Osteoblast (primary cell): ENCODE data around the gene RUNX2. TPM values are rescaled to one million over a fixed set of nuclear protein-coding genes. Genes with fewer than 3 reads are reported as not detected.

Source experiments
- DNase-seq: peaks from one replicate; pipeline ENCODE4 v3.0.0; 2011; ENCODE audit warnings: low spot score, mixed read lengths; ENCODE audit not compliant: insufficient read length; ENCODE audit errors: missing footprints
- H2AFZ ChIP-seq: 2 replicates; pipeline ENCODE4 v1.6.0; 2011; ENCODE audit warnings: mild to moderate bottlenecking, low read length
- H3K27ac ChIP-seq: 2 replicates; pipeline ENCODE4 v1.5.1; 2011; ENCODE audit warnings: mild to moderate bottlenecking, low read depth, low read length, moderate library complexity
- H3K27me3 ChIP-seq: 2 replicates; pipeline ENCODE4 v1.6.0; 2012; ENCODE audit warnings: mild to moderate bottlenecking, control low read depth, inconsistent platforms, low read length, moderate library complexity; ENCODE audit not compliant: insufficient read depth
- H3K36me3 ChIP-seq: 2 replicates; pipeline ENCODE4 v1.5.1; 2011; ENCODE audit warnings: mild to moderate bottlenecking, low read length, control low read depth, moderate library complexity; ENCODE audit not compliant: insufficient read depth
- H3K4me1 ChIP-seq: 2 replicates; pipeline ENCODE4 v1.5.1; 2011; ENCODE audit warnings: mild to moderate bottlenecking, low read length, control low read depth, moderate library complexity; ENCODE audit not compliant: insufficient read depth
- H3K4me2 ChIP-seq: 2 replicates; pipeline ENCODE4 v1.6.0; 2011; ENCODE audit warnings: mild to moderate bottlenecking, low read length; ENCODE audit not compliant: insufficient read depth
- H3K4me3 ChIP-seq: fragments of 200-600 bp; sonication (generic); 3 replicates; pipeline ENCODE4 v1.5.1; 2012; ENCODE audit warnings: mild to moderate bottlenecking, low read length, inconsistent platforms; ENCODE audit not compliant: insufficient read depth
- H3K79me2 ChIP-seq: 2 replicates; pipeline ENCODE4 v1.6.0; 2012; ENCODE audit warnings: mild to moderate bottlenecking, low read length, control low read depth, inconsistent platforms; ENCODE audit not compliant: insufficient read depth
- H3K9me3 ChIP-seq: 2 replicates; pipeline ENCODE4 v1.5.1; 2011; ENCODE audit warnings: low read depth, low read length, control low read depth
- H4K20me1 ChIP-seq: 2 replicates; pipeline ENCODE4 v1.6.0; 2012; ENCODE audit warnings: mild to moderate bottlenecking, low read length, control low read depth; ENCODE audit not compliant: insufficient read depth
- total RNA-seq: library from RNA; depleted of rRNA; stranded (reverse); fragments of >200 nt; gene quantifications from 2 replicates; pipeline ENCODE4 v1.2.3, GENCODE V29; 2012
- TF ChIP-seq, protein P1 (sequence below): IDR thresholded peaks from 2 replicates; pipeline ENCODE4 v1.5.1; 2011; ENCODE audit warnings: mild to moderate bottlenecking, low read depth, low read length, moderate library complexity; ENCODE audit errors: extremely low read depth

RUNX2 gene
- total RNA-seq, 1 donor = 30.0 TPM

DNA sequence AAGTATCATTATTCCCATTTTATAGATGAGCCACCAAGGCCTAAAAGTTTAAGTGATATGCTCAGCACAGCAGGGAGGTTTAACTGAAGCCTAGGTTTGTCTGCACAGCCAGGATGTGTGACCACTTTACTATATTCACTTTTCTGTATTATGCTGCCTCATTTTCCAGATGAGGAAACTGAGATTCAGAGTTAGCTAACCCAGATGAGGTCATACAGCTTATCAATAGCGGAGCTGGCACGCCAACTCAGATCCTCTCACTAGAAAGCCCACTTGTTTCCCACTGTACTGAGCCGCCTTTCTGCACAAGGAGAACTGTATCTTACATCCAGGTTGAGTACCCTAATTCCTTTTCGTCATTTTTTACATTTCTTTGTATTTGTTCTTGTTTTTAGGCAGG lies 181.3 kb downstream of the RUNX2 start:
- H3K4me1 ChIP-seq = peaks cover 16% of the 10 kb centered on the region
- no peaks in the 10 kb centered on the region for H3K9me3 ChIP-seq
- no peak overlapping the region for H3K27ac ChIP-seq
- H3K36me3 ChIP-seq = peaks cover 30% of the 10 kb centered on the region
- no peak overlapping the region for H3K4me2 ChIP-seq
- no peaks in the 10 kb centered on the region for H3K27me3 ChIP-seq
- TF ChIP-seq, protein P1, sequence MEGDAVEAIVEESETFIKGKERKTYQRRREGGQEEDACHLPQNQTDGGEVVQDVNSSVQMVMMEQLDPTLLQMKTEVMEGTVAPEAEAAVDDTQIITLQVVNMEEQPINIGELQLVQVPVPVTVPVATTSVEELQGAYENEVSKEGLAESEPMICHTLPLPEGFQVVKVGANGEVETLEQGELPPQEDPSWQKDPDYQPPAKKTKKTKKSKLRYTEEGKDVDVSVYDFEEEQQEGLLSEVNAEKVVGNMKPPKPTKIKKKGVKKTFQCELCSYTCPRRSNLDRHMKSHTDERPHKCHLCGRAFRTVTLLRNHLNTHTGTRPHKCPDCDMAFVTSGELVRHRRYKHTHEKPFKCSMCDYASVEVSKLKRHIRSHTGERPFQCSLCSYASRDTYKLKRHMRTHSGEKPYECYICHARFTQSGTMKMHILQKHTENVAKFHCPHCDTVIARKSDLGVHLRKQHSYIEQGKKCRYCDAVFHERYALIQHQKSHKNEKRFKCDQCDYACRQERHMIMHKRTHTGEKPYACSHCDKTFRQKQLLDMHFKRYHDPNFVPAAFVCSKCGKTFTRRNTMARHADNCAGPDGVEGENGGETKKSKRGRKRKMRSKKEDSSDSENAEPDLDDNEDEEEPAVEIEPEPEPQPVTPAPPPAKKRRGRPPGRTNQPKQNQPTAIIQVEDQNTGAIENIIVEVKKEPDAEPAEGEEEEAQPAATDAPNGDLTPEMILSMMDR = no peak
- no peak for DNase-seq
- no peak overlapping the region for H2AFZ ChIP-seq
- H3K4me3 ChIP-seq = no peak overlapping the region
- peaks cover 10% of the 10 kb centered on the region for H3K79me2 ChIP-seq
- H4K20me1 ChIP-seq = no peaks in the 10 kb centered on the region

DNA sequence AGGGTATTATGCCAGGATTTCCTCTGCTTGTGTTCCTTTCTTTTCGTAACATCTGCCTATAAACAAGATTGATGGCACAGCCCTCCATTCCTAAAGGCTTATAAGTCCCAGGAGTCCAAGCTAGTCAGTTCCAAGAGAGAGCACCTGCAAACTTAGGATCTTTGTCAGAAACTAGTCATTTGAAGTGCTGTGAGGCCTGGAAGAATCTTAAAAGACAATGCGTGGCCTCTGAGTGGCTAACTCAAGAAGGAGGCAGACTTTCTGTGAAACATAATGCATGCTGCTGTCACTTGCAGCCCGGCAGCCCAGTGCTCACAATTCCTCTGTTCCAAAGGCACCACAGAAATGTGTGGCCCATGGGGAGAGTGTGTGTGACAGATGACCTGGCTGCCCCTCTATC lies 184.6 kb downstream of the RUNX2 start:
- H3K27ac ChIP-seq = no peak overlapping the region
- H4K20me1 ChIP-seq = no peaks in the 10 kb centered on the region
- no peak overlapping the region for H2AFZ ChIP-seq
- peaks cover 36% of the 10 kb centered on the region for H3K36me3 ChIP-seq
- peaks cover 3% of the 10 kb centered on the region for H3K79me2 ChIP-seq
- no peak overlapping the region for H3K4me2 ChIP-seq
- H3K4me3 ChIP-seq = no peak overlapping the region
- TF ChIP-seq, protein P1 = no peak
- H3K4me1 ChIP-seq = no peaks in the 10 kb centered on the region
- H3K27me3 ChIP-seq = no peaks in the 10 kb centered on the region
- no peak for DNase-seq
- H3K9me3 ChIP-seq = no peaks in the 10 kb centered on the region

DNA sequence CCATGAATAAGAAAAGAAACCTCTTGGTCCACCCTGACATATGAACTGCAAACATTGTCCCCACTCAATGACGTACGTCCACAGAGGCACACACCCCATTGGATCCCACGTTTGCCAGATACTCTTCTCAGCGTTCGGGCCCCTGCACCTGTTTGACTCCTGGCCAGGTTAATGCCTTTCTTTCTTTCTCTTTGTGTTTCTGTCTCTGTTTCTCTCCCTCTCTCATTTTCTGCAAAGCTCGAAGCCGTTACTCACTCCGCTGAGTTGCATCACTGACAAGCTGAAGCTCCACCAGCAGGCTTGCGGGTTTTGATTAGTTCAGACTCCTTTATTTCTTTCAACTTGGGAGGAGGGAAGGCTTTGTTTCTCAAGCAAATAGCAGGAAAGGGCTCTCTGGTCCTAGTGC lies 185.1 kb downstream of the RUNX2 start:
- H3K79me2 ChIP-seq = peaks cover 3% of the 10 kb centered on the region
- no peak for DNase-seq
- H3K27me3 ChIP-seq = no peaks in the 10 kb centered on the region
- no peaks in the 10 kb centered on the region for H3K9me3 ChIP-seq
- no peak overlapping the region for H3K27ac ChIP-seq
- H3K36me3 ChIP-seq = peaks cover 36% of the 10 kb centered on the region
- no peak overlapping the region for H3K4me3 ChIP-seq
- H2AFZ ChIP-seq = no peak overlapping the region
- no peak overlapping the region for H3K4me2 ChIP-seq
- TF ChIP-seq, protein P1 = no peak
- H4K20me1 ChIP-seq = no peaks in the 10 kb centered on the region
- H3K4me1 ChIP-seq = no peaks in the 10 kb centered on the region

DNA sequence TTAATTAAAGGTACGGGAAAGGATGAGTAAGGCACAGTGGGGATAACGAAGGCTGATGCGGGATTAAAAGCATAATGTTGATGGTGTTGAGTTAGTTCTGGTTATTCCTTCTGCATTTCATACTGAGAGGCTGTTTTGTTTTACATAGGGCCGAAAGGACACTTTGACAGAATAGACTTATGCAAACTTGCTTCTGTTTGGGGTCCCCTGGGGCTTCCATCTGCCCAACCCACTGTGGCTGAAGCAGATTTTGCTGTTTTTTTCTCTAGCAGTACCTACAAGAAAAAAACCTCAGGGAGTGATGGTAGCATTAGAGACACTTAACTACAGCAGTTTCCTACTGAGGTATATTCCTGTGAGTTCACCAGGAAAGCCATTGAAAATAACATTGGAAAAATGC lies 185.7 kb downstream of the RUNX2 start:
- TF ChIP-seq, protein P1 = no peak
- Histone ChIP-seq H3K4me1 (peaks cover 3% of the 10 kb centered on the region), H3K27me3 (no peaks in the 10 kb centered on the region), H3K4me3 (no peak overlapping the region), H2AFZ (no peak overlapping the region), H3K4me2 (no peak overlapping the region), H3K27ac (peak overlapping the region; percentile 20), H3K9me3 (no peaks in the 10 kb centered on the region), H3K79me2 (peaks cover 3% of the 10 kb centered on the region), H4K20me1 (no peaks in the 10 kb centered on the region), H3K36me3 (peaks cover 36% of the 10 kb centered on the region)
- DNase-seq = no peak
